DLD1 (cell line): Measurements from ENCODE around the gene PKHD1.

ENCODE experiments used
- in situ Hi-C: cut with HindIII; loops from 2 replicates; pipeline ENCODE4 v1.10.0; 2017; ENCODE audit warnings: low sequenced_read_pairs

PKHD1 gene

GRCh38 chr6:52049252-52050050 lies 38.0 kb downstream of the PKHD1 start:
- in situ Hi-C loops, result no loop called here

- in situ Hi-C loops, result no loop called here
Measured at GRCh38 chr6:52046456-52046855, 41.0 kb downstream of the PKHD1 start.

GRCh38 chr6:52045481-52045880 lies 41.9 kb downstream of the PKHD1 start:
- in situ Hi-C loops, result no loop called here

GRCh38 chr6:52045033-52045432 lies 42.4 kb downstream of the PKHD1 start:
- in situ Hi-C loops, result no loop called here

- in situ Hi-C loops, result no loop called here
Measured at GRCh38 chr6:52042141-52042885, 45.1 kb downstream of the PKHD1 start.

- in situ Hi-C loops, result no loop called here
Measured at GRCh38 chr6:52041134-52041533, 46.3 kb downstream of the PKHD1 start.

- in situ Hi-C loops, result no loop called here
Measured at GRCh38 chr6:52027699-52028098, 59.7 kb downstream of the PKHD1 start.

- in situ Hi-C loops, result no loop called here
Measured at GRCh38 chr6:52024451-52025068, 62.9 kb downstream of the PKHD1 start.

- in situ Hi-C loops, result no loop called here
Measured at GRCh38 chr6:52022675-52023074, 64.7 kb downstream of the PKHD1 start.

- in situ Hi-C loops, result no loop called here
Measured at GRCh38 chr6:52020945-52021570, 66.4 kb downstream of the PKHD1 start.

- in situ Hi-C loops, result no loop called here
Measured at GRCh38 chr6:52019881-52020280, 67.5 kb downstream of the PKHD1 start.

GRCh38 chr6:52019092-52019491 lies 68.3 kb downstream of the PKHD1 start:
- in situ Hi-C loops, result no loop called here

GRCh38 chr6:52016915-52017748 lies 70.3 kb downstream of the PKHD1 start:
- in situ Hi-C loops, result no loop called here

GRCh38 chr6:52015953-52016352 lies 71.5 kb downstream of the PKHD1 start:
- in situ Hi-C loops, result no loop called here

- in situ Hi-C loops, result no loop called here
Measured at GRCh38 chr6:52014391-52014790, 73.0 kb downstream of the PKHD1 start.

- in situ Hi-C loops, result no loop called here
Measured at GRCh38 chr6:52013035-52013434, 74.4 kb downstream of the PKHD1 start.

GRCh38 chr6:52012582-52012981 lies 74.8 kb downstream of the PKHD1 start:
- in situ Hi-C loops, result no loop called here

GRCh38 chr6:52010806-52011205 lies 76.6 kb downstream of the PKHD1 start:
- in situ Hi-C loops, result no loop called here

GRCh38 chr6:52010145-52010544 lies 77.3 kb downstream of the PKHD1 start:
- in situ Hi-C loops, result no loop called here

- in situ Hi-C loops, result no loop called here
Measured at GRCh38 chr6:52009466-52010140, 77.8 kb downstream of the PKHD1 start.
